Stomach (tissue), 4 donors: ENCODE results near the gene PSRC1.

ENCODE experiments used
- EP300 ChIP-seq: sonication (generic); formaldehyde crosslinking; IDR thresholded peaks from one replicate; pipeline ENCODE4 v1.6.1; 2017; ENCODE audit warnings: antibody characterized with exemption
- POLR2A ChIP-seq, 4 donors: fragments of 450-650 bp; IDR thresholded peaks; one replicate each; pipeline ENCODE4 v1.6.1; 2016; ENCODE audit warnings: antibody characterized with exemption in 4 of 4, control low read depth in 2 of 4, mild to moderate bottlenecking in 1 of 4, moderate library complexity in 1 of 4
- POLR2AphosphoS5 ChIP-seq, 3 donors: sonication (generic); formaldehyde crosslinking; IDR thresholded peaks; one replicate each; pipeline ENCODE4 v1.6.1; 2016; ENCODE audit warnings: antibody characterized with exemption in 3 of 3
- TF ChIP-seq, protein P1 (sequence below), 7 experiments: fragments of 450-650 bp in 4 of 7; fragments of 200-600 bp in 3 of 7; sonication (generic) in 3 of 7; IDR thresholded peaks; one replicate each; pipeline ENCODE4 v1.5.1; 2016 to 2019; ENCODE audit warnings: antibody characterized with exemption in 7 of 7, control low read depth in 2 of 7, mild to moderate bottlenecking in 1 of 7

DNA sequence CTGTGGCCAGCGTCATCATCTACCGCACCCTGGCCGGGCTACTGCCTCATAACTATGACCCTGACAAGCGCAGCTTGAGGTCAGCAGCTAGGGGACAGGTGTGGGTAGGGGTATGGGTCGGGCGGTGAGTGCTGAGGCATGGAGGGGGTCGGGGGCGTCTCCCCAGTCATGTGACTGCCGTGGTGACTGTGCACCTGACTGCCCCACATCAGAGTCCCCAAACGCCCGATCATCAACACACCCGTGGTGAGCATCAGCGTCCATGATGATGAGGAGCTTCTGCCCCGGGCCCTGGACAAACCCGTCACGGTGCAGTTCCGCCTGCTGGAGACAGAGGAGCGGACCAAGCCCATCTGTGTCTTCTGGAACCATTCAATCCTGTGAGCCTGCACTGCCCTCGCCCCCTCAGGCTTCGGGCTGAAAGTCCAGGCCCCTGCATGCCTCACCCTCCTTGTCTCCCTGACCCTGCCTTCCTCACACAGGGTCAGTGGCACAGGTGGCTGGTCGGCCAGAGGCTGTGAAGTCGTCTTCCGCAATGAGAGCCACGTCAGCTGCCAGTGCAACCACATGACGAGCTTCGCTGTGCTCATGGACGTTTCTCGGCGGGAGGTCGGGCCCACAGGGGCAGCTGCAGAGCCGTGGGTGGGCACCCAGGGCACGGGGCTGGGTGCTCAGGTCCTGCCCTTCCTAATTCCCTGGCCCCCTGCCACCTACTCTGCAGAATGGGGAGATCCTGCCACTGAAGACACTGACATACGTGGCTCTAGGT lies 13.5 kb downstream of the PSRC1 start:
- TF ChIP-seq, protein P1, sequence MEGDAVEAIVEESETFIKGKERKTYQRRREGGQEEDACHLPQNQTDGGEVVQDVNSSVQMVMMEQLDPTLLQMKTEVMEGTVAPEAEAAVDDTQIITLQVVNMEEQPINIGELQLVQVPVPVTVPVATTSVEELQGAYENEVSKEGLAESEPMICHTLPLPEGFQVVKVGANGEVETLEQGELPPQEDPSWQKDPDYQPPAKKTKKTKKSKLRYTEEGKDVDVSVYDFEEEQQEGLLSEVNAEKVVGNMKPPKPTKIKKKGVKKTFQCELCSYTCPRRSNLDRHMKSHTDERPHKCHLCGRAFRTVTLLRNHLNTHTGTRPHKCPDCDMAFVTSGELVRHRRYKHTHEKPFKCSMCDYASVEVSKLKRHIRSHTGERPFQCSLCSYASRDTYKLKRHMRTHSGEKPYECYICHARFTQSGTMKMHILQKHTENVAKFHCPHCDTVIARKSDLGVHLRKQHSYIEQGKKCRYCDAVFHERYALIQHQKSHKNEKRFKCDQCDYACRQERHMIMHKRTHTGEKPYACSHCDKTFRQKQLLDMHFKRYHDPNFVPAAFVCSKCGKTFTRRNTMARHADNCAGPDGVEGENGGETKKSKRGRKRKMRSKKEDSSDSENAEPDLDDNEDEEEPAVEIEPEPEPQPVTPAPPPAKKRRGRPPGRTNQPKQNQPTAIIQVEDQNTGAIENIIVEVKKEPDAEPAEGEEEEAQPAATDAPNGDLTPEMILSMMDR (IDR thresholded peaks at IDR 0.05), result no peak
- TF ChIP-seq POLR2AphosphoS5 (IDR thresholded peaks at IDR 0.05) (no peak), EP300 (no peak), POLR2A (IDR thresholded peaks at IDR 0.05) (no peak)
